ENCODE data around the gene PAK3. TPM values are rescaled to one million over a fixed set of nuclear protein-coding genes. Genes with fewer than 3 reads are reported as not detected.

The PAK3 gene
- total RNA-seq (ENCODE audit: low replicate concordance) = 0.90 and 3.7 TPM in 2 replicates

GRCh38 chrX:111095974-111096895, at the start of gene PAK3:
PAK3 (plus strand) TSS chrX:111096191; CDS start chrX:111123104, 26,913 bp downstream.
- peak within 1 kb of the TSS; percentile 65 for H3K4me3 ChIP-seq (ENCODE audit: low read depth, low read length)
- peak; percentile 64 for DNase-seq (ENCODE audit: low read depth)
- no peak for TF ChIP-seq CTCF (IDR thresholded peaks at IDR 0.05; ENCODE audit: insufficient read depth, low read length)

DNA sequence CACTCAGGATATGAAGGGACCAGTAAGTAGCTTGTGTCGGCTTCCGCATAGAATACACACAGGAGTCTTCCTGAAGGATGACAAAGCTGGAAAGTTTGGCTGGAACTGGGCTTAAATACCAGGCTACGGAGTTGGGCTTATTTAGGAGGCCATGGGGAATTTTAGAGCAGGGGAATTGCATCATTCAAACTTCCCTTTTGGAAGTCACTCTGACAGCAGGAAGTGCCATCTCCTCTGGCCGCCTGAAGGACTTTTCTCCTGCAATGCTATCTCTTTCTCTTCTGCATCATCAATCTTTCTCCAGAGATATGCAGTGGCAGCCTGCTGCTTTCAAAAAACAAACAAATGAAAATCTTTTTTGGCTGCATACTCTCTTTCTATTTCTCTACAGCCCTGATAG, 48.4 kb upstream of the PAK3 start:
- peak; percentile 49 for DNase-seq (ENCODE audit: low read depth)
- H3K4me3 ChIP-seq (ENCODE audit: low read depth, low read length) = no peak overlapping the region
- TF ChIP-seq CTCF (IDR thresholded peaks at IDR 0.05; ENCODE audit: insufficient read depth, low read length) = no peak

DNA sequence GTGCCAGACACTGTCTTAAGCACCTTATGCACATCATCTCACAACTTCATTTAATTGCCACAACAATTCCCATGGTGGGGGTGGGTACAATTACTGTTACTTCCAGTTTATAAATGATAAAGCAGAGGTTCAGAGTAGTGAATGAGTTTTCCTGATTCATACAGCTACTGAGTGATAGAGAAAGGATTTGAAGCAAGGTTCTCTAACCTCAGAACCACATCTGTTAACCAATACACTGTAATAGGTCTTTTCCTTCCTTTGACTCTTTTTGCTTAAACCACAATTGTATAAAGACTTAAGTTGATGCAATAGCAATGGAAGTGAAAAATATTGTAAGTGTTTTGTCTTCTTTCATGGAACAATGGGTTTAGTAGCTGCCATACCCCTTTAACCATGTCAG, 43.5 kb upstream of the PAK3 start:
- DNase-seq (ENCODE audit: low read depth) = no peak
- no peak overlapping the region for H3K4me3 ChIP-seq (ENCODE audit: low read depth, low read length)
- no peak for TF ChIP-seq CTCF (IDR thresholded peaks at IDR 0.05; ENCODE audit: insufficient read depth, low read length)

- no peak for DNase-seq (ENCODE audit: low read depth)
- TF ChIP-seq CTCF (IDR thresholded peaks at IDR 0.05; ENCODE audit: insufficient read depth, low read length) = no peak
- H3K4me3 ChIP-seq (ENCODE audit: low read depth, low read length) = no peak overlapping the region
These were observed 24.3 kb upstream of the PAK3 start for GRCh38 chrX:111071542-111072277.

- DNase-seq (ENCODE audit: low read depth) = no peak
- TF ChIP-seq CTCF (IDR thresholded peaks at IDR 0.05; ENCODE audit: insufficient read depth, low read length) = no peak
- H3K4me3 ChIP-seq (ENCODE audit: low read depth, low read length) = no peak overlapping the region
These were observed 12.9 kb upstream of the PAK3 start for GRCh38 chrX:111083081-111083480.

- H3K4me3 ChIP-seq (ENCODE audit: low read depth, low read length) = no peak overlapping the region
- no peak for DNase-seq (ENCODE audit: low read depth)
- TF ChIP-seq CTCF (IDR thresholded peaks at IDR 0.05; ENCODE audit: insufficient read depth, low read length) = no peak
These were observed 9.4 kb upstream of the PAK3 start for GRCh38 chrX:111086591-111087006.

Measured in fibroblast of the aortic adventitia (primary cell).